Neural cell (in vitro differentiated cells): ENCODE data around the gene PAQR9.
"Not testable (repeated sequence)": the region's sequence is repeated elsewhere in the genome, so short reads cannot be mapped to it uniquely, and the experiment has no call there.

Experiments
- EP300 ChIP-seq: fragments of 450-650 bp; conservative IDR thresholded peaks from 2 replicates; pipeline ENCODE4 v1.6.1; 2014; ENCODE audit warnings: antibody characterized with exemption, mild to moderate bottlenecking, moderate library complexity; ENCODE audit not compliant: poor library complexity, severe bottlenecking
- EZH2 ChIP-seq: fragments of 200-600, 300-800 bp; shearing (Covaris generic), sonication (generic); IDR thresholded peaks from 2 replicates; pipeline ENCODE4 v1.6.1; 2014; ENCODE audit warnings: antibody characterized with exemption, low read length, borderline replicate concordance, mild to moderate bottlenecking; ENCODE audit not compliant: insufficient read depth, poor library complexity, severe bottlenecking
- POLR2AphosphoS5 ChIP-seq: IDR thresholded peaks from 2 replicates; pipeline ENCODE4 v1.6.1; 2012
- RAD21 ChIP-seq: fragments of 450-650 bp; conservative IDR thresholded peaks from 2 replicates; pipeline ENCODE4 v1.6.1; 2014; ENCODE audit warnings: antibody characterized with exemption, mild to moderate bottlenecking, moderate library complexity
- SMC3 ChIP-seq: fragments of 450-650 bp; conservative IDR thresholded peaks from 2 replicates; pipeline ENCODE4 v1.6.1; 2014; ENCODE audit warnings: antibody characterized with exemption, mild to moderate bottlenecking, moderate library complexity; ENCODE audit not compliant: poor library complexity
- TF ChIP-seq, protein P1 (sequence below): fragments of 450-650 bp; IDR thresholded peaks from 2 replicates; pipeline ENCODE4 v1.5.1; 2014; ENCODE audit warnings: antibody characterized with exemption, mild to moderate bottlenecking, moderate library complexity; ENCODE audit not compliant: poor library complexity, severe bottlenecking

DNA sequence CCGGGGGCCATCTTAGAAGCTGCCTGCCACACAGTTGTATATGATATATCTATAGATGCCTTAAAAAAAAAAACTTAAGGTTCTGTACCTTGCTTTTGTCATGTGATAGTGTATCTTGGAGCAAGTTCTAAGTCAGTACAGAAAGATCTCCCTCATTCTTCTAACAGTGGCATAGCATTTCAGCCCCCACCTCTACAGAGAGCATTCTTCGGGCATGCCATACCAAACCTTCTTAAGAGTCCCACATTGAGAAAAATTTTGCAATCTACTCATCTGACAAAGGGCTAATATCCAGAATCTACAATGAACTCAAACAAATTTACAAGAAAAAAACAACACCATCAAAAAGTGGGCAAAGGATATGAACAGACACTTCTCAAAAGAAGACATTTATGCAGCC, 24.7 kb upstream of the PAQR9 start:
- TF ChIP-seq SMC3, POLR2AphosphoS5, EZH2, RAD21, EP300: not testable (repeated sequence)
- TF ChIP-seq, protein P1, sequence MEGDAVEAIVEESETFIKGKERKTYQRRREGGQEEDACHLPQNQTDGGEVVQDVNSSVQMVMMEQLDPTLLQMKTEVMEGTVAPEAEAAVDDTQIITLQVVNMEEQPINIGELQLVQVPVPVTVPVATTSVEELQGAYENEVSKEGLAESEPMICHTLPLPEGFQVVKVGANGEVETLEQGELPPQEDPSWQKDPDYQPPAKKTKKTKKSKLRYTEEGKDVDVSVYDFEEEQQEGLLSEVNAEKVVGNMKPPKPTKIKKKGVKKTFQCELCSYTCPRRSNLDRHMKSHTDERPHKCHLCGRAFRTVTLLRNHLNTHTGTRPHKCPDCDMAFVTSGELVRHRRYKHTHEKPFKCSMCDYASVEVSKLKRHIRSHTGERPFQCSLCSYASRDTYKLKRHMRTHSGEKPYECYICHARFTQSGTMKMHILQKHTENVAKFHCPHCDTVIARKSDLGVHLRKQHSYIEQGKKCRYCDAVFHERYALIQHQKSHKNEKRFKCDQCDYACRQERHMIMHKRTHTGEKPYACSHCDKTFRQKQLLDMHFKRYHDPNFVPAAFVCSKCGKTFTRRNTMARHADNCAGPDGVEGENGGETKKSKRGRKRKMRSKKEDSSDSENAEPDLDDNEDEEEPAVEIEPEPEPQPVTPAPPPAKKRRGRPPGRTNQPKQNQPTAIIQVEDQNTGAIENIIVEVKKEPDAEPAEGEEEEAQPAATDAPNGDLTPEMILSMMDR = not testable (repeated sequence)
